Urinary bladder (tissue), 4 donors: ENCODE measurements around the gene MAP3K14. TPM values are rescaled to one million over a fixed set of nuclear protein-coding genes. Genes with fewer than 3 reads are reported as not detected.
A peak's percentile ranks its signal among the peaks of the same experiment; 100 is the strongest.

Experiments
- DNase-seq: peaks from one replicate; pipeline ENCODE4 v3.0.0-alpha.2; 2015; ENCODE audit errors: extremely low spot score
- H3K27ac ChIP-seq: one replicate; pipeline ENCODE4 v1.5.1; 2013; ENCODE audit warnings: low read depth, mild to moderate bottlenecking, moderate library complexity
- H3K36me3 ChIP-seq: one replicate; pipeline ENCODE4 v1.6.1; 2013; ENCODE audit warnings: mild to moderate bottlenecking, moderate library complexity; ENCODE audit not compliant: insufficient read depth
- H3K4me1 ChIP-seq: one replicate; pipeline ENCODE4 v1.6.1; 2013; ENCODE audit warnings: mild to moderate bottlenecking, moderate library complexity; ENCODE audit not compliant: insufficient read depth
- H3K4me3 ChIP-seq: one replicate; pipeline ENCODE4 v1.5.1; 2013; ENCODE audit warnings: low read depth, low read length
- WGBS: extraction: QIAGEN DNeasy Blood & Tissue Kit; methylation state at CpG from one replicate; pipeline ENCODE4 v1.1.7; 2013; 5-methylcytosine and 5-hydroxymethylcytosine counted together
- polyA plus RNA-seq: library from polyadenylated mRNA; stranded (reverse); fragments of 200-250 nt; gene quantifications from one replicate; pipeline ENCODE4 v1.2.3, GENCODE V29; 2013
- total RNA-seq: library from RNA; depleted of rRNA; stranded (reverse); fragments of >200 nt; gene quantifications from one replicate; pipeline ENCODE4 v1.2.3, GENCODE V29; 2014
- donor health status: healthy with polysubstance abuse.
- donor health status: healthy.

The MAP3K14 gene
- total RNA-seq, result 2.9 TPM
- polyA plus RNA-seq, result 15.6 TPM

DNA sequence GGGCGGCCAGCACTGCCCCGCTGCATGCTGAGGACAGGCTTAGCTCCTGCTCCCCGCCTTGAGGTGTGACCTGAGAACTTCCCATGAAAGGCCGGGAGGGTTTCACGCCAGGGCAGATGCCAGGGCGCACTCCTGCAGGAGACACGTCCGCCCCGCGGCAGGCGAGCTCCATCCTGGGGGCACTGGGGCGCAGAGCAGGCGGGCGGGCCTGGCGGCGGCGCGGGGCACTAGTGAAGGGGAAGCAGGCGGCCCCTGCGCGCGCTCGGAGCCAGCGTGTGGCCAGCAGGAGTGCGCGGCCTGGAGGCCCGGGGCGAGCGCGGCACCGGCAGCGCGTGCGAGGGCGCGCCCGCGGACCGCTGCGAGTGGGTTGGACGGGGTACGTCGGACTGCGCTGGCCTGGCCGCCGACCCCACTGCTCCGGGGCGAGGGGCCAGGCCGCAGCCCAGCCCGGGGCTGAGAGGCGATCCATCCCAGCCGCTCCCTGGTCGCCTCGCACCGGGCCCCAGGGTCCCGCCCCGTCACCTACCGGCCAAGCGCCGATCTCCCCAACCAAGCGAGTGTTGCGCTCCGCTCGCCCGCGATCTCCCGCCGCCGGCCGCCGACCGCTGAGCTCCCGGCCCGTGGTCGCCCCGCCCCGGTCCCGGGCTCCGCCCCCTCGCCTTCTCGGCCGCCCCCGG is at the start of gene MAP3K14:
TSS of gene MAP3K14 (minus strand) at position 587 of the 677 bp plus-strand sequence. CDS start 26,275 bp downstream, outside the sequence.
- WGBS, result under 1% methylated on average over 81 of the region's 83 CpGs
- Histone ChIP-seq H3K36me3 (no peaks in the 10 kb centered on the region), H3K4me3 (peak within 1 kb of the TSS; percentile 65), H3K27ac (peak within 1 kb of the TSS; percentile 89), H3K4me1 (peaks cover 1% of the 10 kb centered on the region)
- DNase-seq, result no peak

DNA sequence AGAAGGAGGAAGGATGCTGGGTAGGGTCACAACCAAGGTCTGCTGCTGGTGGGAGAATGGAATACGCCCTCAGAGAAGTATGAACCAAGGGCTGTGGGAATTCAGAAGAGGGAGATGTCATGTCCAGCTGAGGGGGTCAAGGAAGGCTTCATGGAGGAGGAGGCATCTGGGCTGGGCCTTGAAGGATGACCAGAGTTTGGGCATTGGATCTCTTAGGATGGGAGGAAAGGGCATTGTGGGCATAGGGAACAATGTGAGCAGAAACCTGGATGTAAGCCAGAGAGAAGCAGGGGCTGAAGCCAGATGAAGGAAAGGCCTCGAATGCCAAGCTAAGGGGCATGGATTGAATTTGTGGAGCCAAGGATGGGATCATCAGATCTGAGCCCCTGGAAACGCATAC is 49.2 kb upstream of the MAP3K14 start:
- no peak overlapping the region for H3K4me3 ChIP-seq
- no peaks in the 10 kb centered on the region for H3K36me3 ChIP-seq
- 91% methylated on average over 3 of the region's 3 CpGs for WGBS
- no peaks in the 10 kb centered on the region for H3K4me1 ChIP-seq
- no peak overlapping the region for H3K27ac ChIP-seq
- no peak for DNase-seq

DNA sequence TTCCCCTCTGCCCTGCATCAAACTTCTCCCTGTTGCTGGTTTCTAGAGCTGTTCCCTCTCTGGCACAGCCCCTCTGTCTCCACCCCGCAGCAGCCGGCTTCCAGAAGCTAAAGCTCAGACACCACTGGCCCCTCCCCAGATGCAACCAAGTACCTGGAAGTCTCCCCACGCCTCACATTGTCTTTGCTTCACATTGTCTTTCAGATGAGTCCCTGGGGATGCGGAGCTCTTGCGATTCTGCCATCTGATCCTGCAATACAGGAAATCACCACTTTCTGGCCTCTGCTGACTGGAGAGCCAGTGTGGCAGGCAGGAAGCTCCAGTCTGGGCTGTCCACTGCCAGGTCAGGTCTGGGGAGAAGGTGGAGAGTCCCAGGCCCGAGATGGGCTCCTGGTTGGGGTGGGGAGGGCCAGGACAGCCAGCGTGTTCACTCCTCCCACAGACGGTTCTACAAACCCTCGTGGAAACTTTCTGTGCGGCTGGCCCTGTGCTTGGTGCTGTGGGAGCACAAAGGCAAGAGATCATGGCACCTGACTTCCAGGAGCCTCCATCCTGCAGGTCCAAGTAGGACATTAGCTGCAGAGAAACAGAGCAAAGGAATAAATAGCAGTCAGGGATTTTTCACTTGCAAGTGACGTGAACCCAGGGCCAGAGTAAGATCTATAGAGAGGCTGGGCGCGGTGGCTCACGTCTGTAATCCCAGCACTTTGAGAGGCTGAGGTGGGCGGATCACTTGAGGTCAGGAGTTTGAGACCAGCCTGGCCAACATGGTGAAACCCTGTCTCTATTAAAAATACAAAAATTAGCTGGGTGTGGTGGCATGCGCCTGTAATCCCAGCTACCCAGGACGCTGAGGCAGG is 47.9 kb upstream of the MAP3K14 start:
- Histone ChIP-seq H3K36me3 (no peaks in the 10 kb centered on the region), H3K27ac (no peak overlapping the region), H3K4me3 (no peak overlapping the region), H3K4me1 (no peaks in the 10 kb centered on the region)
- WGBS, result 63% methylated on average over 17 of the region's 17 CpGs
- DNase-seq, result no peak

DNA sequence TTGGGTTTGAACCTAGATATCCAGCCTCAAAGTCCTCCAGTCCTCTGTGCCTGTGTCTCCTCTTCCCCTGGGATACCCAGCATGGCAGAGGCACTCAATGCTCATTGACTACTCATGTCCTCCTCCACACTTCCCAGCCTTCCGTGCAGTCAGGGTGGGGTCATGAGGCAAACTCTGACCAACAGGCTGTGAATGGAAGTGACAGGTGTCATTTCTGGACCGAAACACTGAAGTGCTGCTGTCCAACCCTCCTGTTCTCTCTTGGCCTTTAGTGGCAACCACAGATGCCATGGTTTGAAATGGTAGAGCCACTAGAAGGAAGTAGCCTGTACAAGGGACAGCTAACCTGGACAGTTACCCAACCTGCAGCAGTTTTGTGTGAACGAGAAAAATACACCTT is 46.7 kb upstream of the MAP3K14 start:
- no peak overlapping the region for H3K4me3 ChIP-seq
- DNase-seq, result no peak
- no peaks in the 10 kb centered on the region for H3K4me1 ChIP-seq
- H3K36me3 ChIP-seq, result no peaks in the 10 kb centered on the region
- H3K27ac ChIP-seq, result no peak overlapping the region
- 84% methylated on average over 3 of the region's 3 CpGs for WGBS

DNA sequence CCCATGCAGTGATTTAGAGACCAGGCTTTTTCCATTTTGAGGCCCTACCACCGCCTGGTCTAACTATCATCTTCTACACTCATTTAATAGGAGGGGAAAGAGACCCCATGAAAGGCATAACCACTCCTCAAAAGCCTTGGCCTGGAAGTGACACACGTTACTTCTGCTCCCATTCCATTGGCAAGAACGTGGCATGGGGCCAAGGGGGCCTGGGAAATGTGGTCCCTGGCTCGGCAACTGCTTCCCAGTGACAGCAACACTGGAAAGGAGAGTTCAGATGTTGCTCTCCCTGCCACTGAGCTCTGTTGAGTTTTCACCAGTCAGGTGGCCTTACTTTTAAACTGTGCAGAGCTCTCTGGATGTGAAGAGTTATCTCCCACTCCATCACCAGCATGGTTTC is 45.2 kb upstream of the MAP3K14 start:
- H3K4me3 ChIP-seq, result no peak overlapping the region
- 75% methylated on average over 4 of the region's 4 CpGs for WGBS
- H3K36me3 ChIP-seq, result no peaks in the 10 kb centered on the region
- H3K4me1 ChIP-seq, result no peaks in the 10 kb centered on the region
- no peak overlapping the region for H3K27ac ChIP-seq
- DNase-seq, result no peak

DNA sequence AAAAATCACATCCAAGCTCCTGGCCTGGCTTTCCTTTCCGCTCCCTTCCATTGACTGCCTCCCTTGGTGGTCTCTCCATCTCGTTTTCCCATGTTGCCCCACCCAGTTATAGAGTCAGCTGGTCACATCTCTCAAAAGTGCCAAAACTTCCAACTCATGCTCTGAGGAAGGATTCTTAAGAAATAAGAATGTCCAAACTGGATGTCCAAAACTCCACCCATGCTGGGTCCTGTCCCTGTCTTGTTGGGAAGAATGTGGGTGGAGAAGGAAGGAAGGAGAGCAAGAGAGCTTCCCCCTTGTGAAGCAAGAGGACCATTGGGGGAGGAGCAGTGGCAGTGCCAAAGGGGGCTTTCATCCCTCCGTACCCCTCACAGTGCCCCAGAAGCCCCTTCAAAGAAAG is 44.6 kb upstream of the MAP3K14 start:
- DNase-seq, result no peak
- no peaks in the 10 kb centered on the region for H3K36me3 ChIP-seq
- no peaks in the 10 kb centered on the region for H3K4me1 ChIP-seq
- WGBS, result 74% methylated on average over 3 of the region's 3 CpGs
- H3K27ac ChIP-seq, result no peak overlapping the region
- H3K4me3 ChIP-seq, result no peak overlapping the region

DNA sequence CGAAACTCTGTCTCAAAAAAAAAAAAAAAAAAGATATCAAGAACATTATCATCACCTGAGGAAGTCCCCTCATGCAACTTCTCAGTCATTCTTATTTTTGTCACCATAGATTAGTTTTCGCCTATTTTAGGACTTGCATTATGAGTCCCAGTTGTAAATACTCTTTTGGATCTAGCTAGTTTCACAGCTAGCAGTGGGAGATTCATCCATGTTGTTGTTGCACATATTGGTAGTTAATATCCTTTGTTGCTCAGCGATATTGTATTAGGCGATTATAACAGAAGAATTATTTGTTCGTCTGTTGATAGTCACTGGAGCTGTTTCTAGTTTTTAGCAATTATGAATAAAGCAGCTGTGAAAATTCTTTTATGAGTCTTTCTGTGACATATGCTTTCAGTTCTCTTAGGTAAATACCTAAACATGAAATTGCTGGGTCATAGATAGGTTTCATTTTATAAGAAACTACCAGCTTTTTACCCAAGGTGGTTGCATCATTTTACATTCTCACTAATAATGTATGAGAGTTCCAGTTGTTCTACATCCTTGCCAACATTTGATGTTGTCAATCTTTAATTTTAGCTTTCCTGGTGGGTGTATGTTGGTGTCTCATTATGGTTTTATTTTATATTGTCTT is 40.7 kb upstream of the MAP3K14 start:
- Histone ChIP-seq H3K27ac (no peak overlapping the region), H3K4me1 (no peaks in the 10 kb centered on the region), H3K36me3 (no peaks in the 10 kb centered on the region), H3K4me3 (no peak overlapping the region)
- 91% methylated on average over 5 of the region's 5 CpGs for WGBS
- no peak for DNase-seq

DNA sequence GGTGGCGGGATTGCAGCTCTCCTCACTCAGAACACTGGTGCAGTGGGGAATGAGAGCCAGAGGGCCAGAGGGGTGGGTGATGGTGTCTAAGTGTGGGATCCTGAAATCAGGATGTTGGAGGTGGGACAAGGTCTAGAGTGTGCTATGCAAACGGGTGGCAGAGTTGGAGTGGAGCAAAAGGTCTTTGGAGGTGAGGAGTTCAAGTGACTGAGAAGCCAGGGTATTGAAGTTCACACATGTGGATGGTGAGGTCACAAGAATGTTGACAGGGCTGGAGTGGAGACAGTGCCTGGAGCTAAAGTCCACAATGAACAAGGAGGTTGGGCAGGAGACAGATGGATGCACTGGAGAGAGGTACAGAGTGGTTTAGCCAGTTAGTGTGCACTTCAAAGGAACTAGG is 38.3 kb upstream of the MAP3K14 start:
- no peak for DNase-seq
- Histone ChIP-seq H3K36me3 (no peaks in the 10 kb centered on the region), H3K4me1 (no peaks in the 10 kb centered on the region), H3K27ac (no peak overlapping the region), H3K4me3 (no peak overlapping the region)
- 67% methylated on average over 2 of the region's 2 CpGs for WGBS

DNA sequence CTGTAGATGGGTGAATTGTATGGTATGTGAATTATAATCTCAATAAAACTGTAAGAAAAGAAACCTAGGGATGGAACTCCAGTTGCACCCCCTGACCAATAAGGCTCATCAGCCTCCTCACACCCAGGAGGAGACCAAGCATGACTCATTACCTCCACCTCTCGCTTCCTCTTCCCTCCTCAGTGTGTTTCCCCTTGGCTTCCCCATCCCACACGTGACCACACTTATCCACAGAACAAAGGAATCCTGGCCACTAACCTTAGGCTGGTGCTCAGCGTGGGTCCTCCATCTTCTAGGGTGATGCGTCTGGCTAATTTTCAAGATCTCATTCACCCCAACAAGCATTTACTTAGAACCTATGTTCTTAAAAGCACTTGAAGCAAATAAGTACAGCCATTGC is 36.2 kb upstream of the MAP3K14 start:
- no peak for DNase-seq
- H3K4me1 ChIP-seq, result no peaks in the 10 kb centered on the region
- no peaks in the 10 kb centered on the region for H3K36me3 ChIP-seq
- WGBS, result 75% methylated on average over 4 of the region's 4 CpGs
- H3K4me3 ChIP-seq, result no peak overlapping the region
- H3K27ac ChIP-seq, result no peak overlapping the region

DNA sequence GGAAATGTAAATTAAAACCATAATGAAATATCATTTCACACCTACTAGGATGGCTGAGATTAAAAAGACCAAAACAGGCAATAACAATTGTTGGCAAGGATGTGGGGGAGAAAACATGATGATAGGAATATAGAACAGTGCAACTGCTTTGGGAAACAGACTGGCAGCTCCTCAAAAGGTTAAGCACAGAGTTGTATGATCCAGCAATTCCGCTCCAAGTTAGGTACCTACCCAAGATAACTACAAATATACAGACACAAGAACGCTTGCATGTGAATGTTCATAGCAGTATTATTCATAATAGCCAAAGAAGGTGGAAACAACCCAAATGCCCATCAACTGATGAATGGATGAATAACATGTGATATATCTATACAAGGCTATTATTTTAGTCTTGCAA is 35.0 kb upstream of the MAP3K14 start:
- Histone ChIP-seq H3K4me1 (no peaks in the 10 kb centered on the region), H3K36me3 (no peaks in the 10 kb centered on the region), H3K27ac (no peak overlapping the region), H3K4me3 (no peak overlapping the region)
- 93% methylated on average over 2 of the region's 2 CpGs for WGBS
- DNase-seq, result no peak

DNA sequence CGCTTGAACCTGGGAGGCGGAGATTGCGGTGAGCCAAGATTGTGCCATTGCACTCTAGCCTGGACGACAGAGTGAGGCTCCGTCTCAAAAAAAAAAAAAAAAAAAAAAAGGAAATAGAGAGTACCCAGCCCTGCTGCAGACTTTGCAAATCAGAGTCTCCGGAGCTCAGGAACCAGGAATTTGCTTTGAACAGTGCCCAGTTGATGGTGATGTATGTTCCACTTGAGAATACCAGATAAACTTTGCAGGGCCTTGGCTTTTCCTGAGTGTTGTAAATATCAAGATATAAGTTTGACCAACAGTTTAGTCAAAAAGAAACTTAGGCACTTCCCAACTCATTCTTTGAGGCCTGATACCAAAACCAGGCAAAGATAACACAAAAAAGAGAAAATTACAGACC is 30.6 kb upstream of the MAP3K14 start:
- no peak for DNase-seq
- WGBS, result 77% methylated on average over 6 of the region's 6 CpGs
- no peak overlapping the region for H3K4me3 ChIP-seq
- H3K27ac ChIP-seq, result no peak overlapping the region
- H3K36me3 ChIP-seq, result no peaks in the 10 kb centered on the region
- no peaks in the 10 kb centered on the region for H3K4me1 ChIP-seq

DNA sequence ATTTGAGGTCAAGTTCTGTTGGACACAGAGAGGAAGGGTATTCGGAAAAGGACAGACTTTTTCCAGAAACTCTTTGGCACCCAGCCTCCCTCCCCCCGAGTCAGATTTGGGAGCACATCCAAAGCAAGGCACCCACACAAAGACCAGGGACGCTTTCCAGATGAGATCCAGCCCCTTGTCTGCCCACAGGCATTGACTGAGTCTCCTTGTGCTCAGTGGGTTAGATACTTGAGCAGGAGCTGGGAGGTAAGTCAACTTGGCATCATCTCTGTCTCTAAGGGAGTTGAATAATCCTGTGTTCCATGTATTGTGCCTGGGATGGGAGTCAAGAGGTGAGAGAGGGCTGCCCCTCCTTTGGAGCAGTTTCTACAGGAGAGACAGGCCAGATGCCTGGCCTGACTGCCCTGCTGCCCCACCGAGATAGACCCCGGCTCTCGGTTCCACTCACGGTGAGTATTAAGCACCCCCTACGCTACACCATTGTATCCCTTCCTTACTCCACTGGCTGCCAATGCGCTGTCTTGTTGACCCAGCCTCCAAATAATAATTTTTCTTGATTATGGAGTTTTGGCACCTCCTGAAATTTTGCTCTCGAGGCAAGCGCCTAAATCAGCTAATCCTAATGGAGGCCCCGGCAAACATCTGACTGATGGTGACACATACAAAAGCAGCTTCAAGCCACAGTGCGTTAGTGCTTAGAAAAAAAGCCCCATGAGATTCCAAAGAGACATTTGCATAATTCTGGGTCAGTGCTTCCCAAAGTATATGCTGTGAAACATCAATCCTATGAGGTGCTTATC is 29.6 kb upstream of the MAP3K14 start:
- no peak overlapping the region for H3K27ac ChIP-seq
- H3K36me3 ChIP-seq, result no peaks in the 10 kb centered on the region
- no peak overlapping the region for H3K4me3 ChIP-seq
- DNase-seq, result no peak
- H3K4me1 ChIP-seq, result no peaks in the 10 kb centered on the region
- 72% methylated on average over 13 of the region's 13 CpGs for WGBS

DNA sequence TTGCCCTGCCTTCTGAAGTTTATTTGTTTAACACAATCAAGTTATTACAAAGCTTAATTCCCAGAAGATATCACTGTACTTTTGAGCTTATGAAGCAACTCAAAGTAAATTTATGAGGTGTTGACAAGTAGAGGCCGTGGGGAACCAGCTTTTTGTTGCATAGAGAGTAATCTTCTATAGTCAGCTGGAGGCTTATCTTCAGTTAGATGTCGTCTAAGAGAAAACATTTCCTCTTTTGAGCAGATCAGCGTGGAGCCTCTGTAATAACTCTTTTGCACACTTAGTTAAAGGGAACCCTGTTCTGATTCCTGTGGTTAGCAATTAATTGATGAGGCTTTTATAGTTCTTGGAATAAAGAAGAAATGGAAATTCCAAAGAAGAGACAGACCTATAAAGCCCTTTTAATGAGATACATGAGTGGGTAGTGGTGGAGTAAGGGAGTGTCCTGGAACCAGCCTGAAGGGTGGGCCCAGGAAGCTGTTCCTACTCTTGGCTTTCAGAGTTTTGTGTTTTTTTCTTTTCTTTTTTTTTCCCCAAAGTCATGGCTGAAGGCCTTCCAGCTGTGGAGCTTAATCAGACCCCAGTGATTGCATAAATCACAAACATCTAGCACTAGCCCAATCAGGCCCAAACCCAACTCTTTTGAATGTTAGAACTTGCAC is 28.9 kb upstream of the MAP3K14 start:
- H3K4me3 ChIP-seq, result no peak overlapping the region
- WGBS, result 8% methylated on average over 3 of the region's 3 CpGs
- H3K27ac ChIP-seq, result peak overlapping the region; percentile 38
- peak; percentile 73 for DNase-seq
- no peaks in the 10 kb centered on the region for H3K4me1 ChIP-seq
- no peaks in the 10 kb centered on the region for H3K36me3 ChIP-seq
